Heart left ventricle (tissue), 13 donors: ENCODE results near the gene UGT1A9.

Source experiments
- CTCF ChIP-seq, 12 donors: fragments of 200-600 bp; sonication (generic) in 4 of 12; IDR thresholded peaks; one replicate each; pipeline versions ENCODE4 v1.5.0 to v1.8.0; 2018 to 2022; ENCODE audit warnings: antibody characterized with exemption in 12 of 12, mild to moderate bottlenecking in 5 of 12
- POLR2A ChIP-seq, 2 donors: fragments of 450-650 bp; IDR thresholded peaks; one replicate each; pipeline ENCODE4 v1.6.1; 2017; ENCODE audit warnings: antibody characterized with exemption in 2 of 2, mild to moderate bottlenecking in 2 of 2, moderate library complexity in 2 of 2
- donor health status: ischemic (EF 13 %, LVEDD 7.1; RV severe dilation, severe dysfunction).
- donor health status: DM: no; HTN: yes; CAD: no.
- donor health status: DM: no; HTN: no; CAD: no.
- donor health status: ischemic (EF 25% LVEDD 6.9; RV normal size, moderate dysfunction).
- donor health status: ischemic (EF 25% LVEDD 5.7; RV mildly dilated, moderate dysfunction).
- donor health status: ischemic (EF 35%, LVEDD 5.7; RV mildly dilated, moderate dysfunction).
- donor health status: nonischemic (EF 11% LVEDD 7.7; RV severe dilation, severe dysfunction).
- donor health status: DM: yes; HTN: yes; CAD: no.
- donor health status: PGD.
- donor health status: ischemic (EF 29% LVEDD 5.4; RV normal size, mild dysfunction).
- donor health status: nonischemic (EF 23%, LVEDD 6.1; RV moderate dilation, normal function).

GRCh38 chr2:233794128-233794658 is 122.5 kb downstream of the UGT1A9 start:
- no peak for TF ChIP-seq CTCF (IDR thresholded peaks at IDR 0.05)
- TF ChIP-seq POLR2A (IDR thresholded peaks at IDR 0.05): no peak
